HCT116 (cell line): ENCODE measurements around the gene COL4A1. TPM values are rescaled to one million over a fixed set of nuclear protein-coding genes. Genes with fewer than 3 reads are reported as not detected.

Source experiments
- ATAC-seq: fragments of 200-7000 bp; cut with Tn5 transposase; 2 replicates; pipeline ENCODE4 v1.9.1; 2020; ENCODE audit warnings: mild to moderate bottlenecking, moderate library complexity
- BruUV-seq: library from RNA; stranded (reverse); fragments of 400-500 nt; replicated peaks from 2 replicates; lab custom pipeline; 2021; lab: Mats Ljungman, UMichigan
- CTCF ChIA-PET: fragments of 300-600 bp; sonication (Branson Sonifier 250); formaldehyde crosslinking; loops from one replicate; lab custom pipeline; 2021; ENCODE audit warnings: antibody characterized with exemption; lab: Charles Lee
- POLR2A ChIA-PET: fragments of 300-600, 350-600 bp; sonication (Branson Sonifier 250); formaldehyde crosslinking; loops from one replicate; lab custom pipeline; 2021; ENCODE audit warnings: antibody characterized with exemption; lab: Charles Lee
- RAD21 ChIA-PET, 2 experiments: fragments of 300-600 bp; sonication (Branson Sonifier 250); formaldehyde crosslinking; loops; one replicate each; lab custom pipeline; 2023; ENCODE audit warnings: low total read pairs in 2 of 2; ENCODE audit not compliant: uncharacterized antibody in 2 of 2, unreplicated experiment in 2 of 2, low non-redundant PET in 1 of 2; lab: Charles Lee
- DNase-seq: peaks from one replicate; pipeline ENCODE4 v3.0.0-alpha.2; 2010; ENCODE audit warnings: low read depth, low spot score
- H2AFZ ChIP-seq: fragments of 200-600 bp; shearing (Covaris generic), sonication (generic); 2 replicates; pipeline ENCODE4 v1.6.1; 2017; ENCODE audit warnings: low read depth, mixed run types, mixed read lengths, antibody characterized with exemption, low read length; ENCODE audit not compliant: poor library complexity, severe bottlenecking
- H3K27ac ChIP-seq: 2 replicates; pipeline ENCODE4 v1.5.1; 2012; ENCODE audit warnings: low read depth, low read length
- H3K27me3 ChIP-seq: fragments of 200-600 bp; sonication (generic); 2 replicates; pipeline ENCODE4 v1.6.1; 2016; ENCODE audit warnings: mixed run types, low read length, mixed read lengths; ENCODE audit not compliant: insufficient read depth
- H3K36me3 ChIP-seq, 2 experiments: fragments of 200-500 bp in 1 of 2; fragments of 200-600 bp in 1 of 2; sonication (Bioruptor generic) in 1 of 2; sonication (generic) in 1 of 2; 2 replicates each; pipeline versions ENCODE4 v1.5.1 to v1.6.1; 2014 to 2016; ENCODE audit warnings: low read length in 2 of 2, inconsistent platforms in 1 of 2, mixed read lengths in 1 of 2, mixed run types in 1 of 2; ENCODE audit not compliant: insufficient read depth in 2 of 2, control insufficient read depth in 1 of 2
- H3K4me1 ChIP-seq, 2 experiments: fragments of 200-600 bp in 1 of 2; sonication (generic) in 1 of 2; 2 replicates each; pipeline versions ENCODE4 v1.5.1 to v1.6.1; 2012 to 2017; ENCODE audit warnings: low read length in 2 of 2, inconsistent platforms in 1 of 2, mild to moderate bottlenecking in 1 of 2, mixed read lengths in 1 of 2, mixed run types in 1 of 2, moderate library complexity in 1 of 2; ENCODE audit not compliant: insufficient read depth in 2 of 2, control insufficient read depth in 1 of 2
- H3K4me2 ChIP-seq: fragments of 200-600 bp; sonication (generic); 2 replicates; pipeline ENCODE4 v1.6.1; 2017; ENCODE audit warnings: mixed run types, low read length, mixed read lengths
- H3K4me3 ChIP-seq, 2 experiments: fragments of 200-600 bp in 1 of 2; sonication (generic) in 1 of 2; replicated peaks in 1 of 2; 2 replicates each; pipeline ENCODE4 v1.5.1; 2011 to 2016; ENCODE audit warnings: low read length in 2 of 2, control low read depth in 1 of 2, low read depth in 1 of 2, mild to moderate bottlenecking in 1 of 2, mixed read lengths in 1 of 2, mixed run types in 1 of 2
- H3K79me2 ChIP-seq: fragments of 200-600 bp; sonication (generic); 2 replicates; pipeline ENCODE4 v1.6.1; 2017; ENCODE audit warnings: mild to moderate bottlenecking, mixed run types, low read length, moderate library complexity, mixed read lengths; ENCODE audit not compliant: insufficient read depth
- H3K9ac ChIP-seq: fragments of 200-600 bp; sonication (generic); 2 replicates; pipeline ENCODE4 v1.6.1; 2016; ENCODE audit warnings: low read length, mixed read lengths
- H3K9me2 ChIP-seq: fragments of 200-600 bp; sonication (generic), shearing (Covaris generic); 2 replicates; pipeline ENCODE4 v1.6.1; 2017; ENCODE audit warnings: mixed run types, mild to moderate bottlenecking, moderate library complexity; ENCODE audit not compliant: insufficient read depth
- H3K9me3 ChIP-seq, 2 experiments: fragments of 200-500 bp in 1 of 2; fragments of 200-600 bp in 1 of 2; sonication (Bioruptor generic) in 1 of 2; sonication (generic) in 1 of 2; 2 replicates each; pipeline ENCODE4 v1.6.1; 2014 to 2017; ENCODE audit warnings: low read length in 2 of 2, mixed read lengths in 2 of 2, inconsistent platforms in 1 of 2, low read depth in 1 of 2, mild to moderate bottlenecking in 1 of 2, mixed run types in 1 of 2, moderate library complexity in 1 of 2; ENCODE audit not compliant: control insufficient read depth in 1 of 2, insufficient read depth in 1 of 2
- H4K20me1 ChIP-seq: fragments of 200-600 bp; sonication (generic), shearing (Covaris generic); 2 replicates; pipeline ENCODE4 v1.6.1; 2017; ENCODE audit warnings: mixed run types, mild to moderate bottlenecking, moderate library complexity; ENCODE audit not compliant: insufficient read depth
- CEBPB ChIP-seq: IDR thresholded peaks from 2 replicates; pipeline ENCODE4 v1.6.1; 2012; ENCODE audit warnings: low read depth
- ELF1 ChIP-seq: IDR thresholded peaks from 2 replicates; pipeline ENCODE4 v1.6.1; 2012; ENCODE audit warnings: low read depth, borderline replicate concordance
- EZH2 ChIP-seq: fragments of 200-600 bp; sonication (generic); IDR thresholded peaks from 2 replicates; pipeline ENCODE4 v1.6.1; 2017; ENCODE audit warnings: antibody characterized with exemption, mixed run types
- POLR2AphosphoS5 ChIP-seq: IDR thresholded peaks from 2 replicates; pipeline ENCODE4 v1.6.1; 2011; ENCODE audit warnings: mild to moderate bottlenecking, low read depth, low read length, moderate library complexity
- SRF ChIP-seq: IDR thresholded peaks from 2 replicates; pipeline ENCODE4 v1.6.1; 2012; ENCODE audit warnings: low read depth
- TCF7L2 ChIP-seq: IDR thresholded peaks from 2 replicates; pipeline ENCODE4 v1.7.0; 2011; ENCODE audit warnings: borderline replicate concordance, inconsistent platforms; ENCODE audit not compliant: insufficient read depth, insufficient read length; ENCODE audit errors: extremely low read depth
- intact Hi-C: fragments of 100-400 bp; cut with micrococcal nuclease; formaldehyde crosslinking; loops from 2 replicates; pipeline ENCODE4 v1.10.0; 2022
- total RNA-seq: library from RNA; stranded (reverse); gene quantifications from one replicate; pipeline ENCODE4 v1.2.1, GENCODE V29; 2021; ENCODE audit not compliant: unreplicated experiment
- TF ChIP-seq, protein P1 (sequence below): IDR thresholded peaks from 2 replicates; pipeline ENCODE4 v1.6.1; 2012; ENCODE audit warnings: low read depth
- TF ChIP-seq, protein P2 (sequence below), 3 experiments: fragments of 200-600 bp in 1 of 3; sonication (generic) in 1 of 3; IDR thresholded peaks in 2 of 3; conservative IDR thresholded peaks in 1 of 3; 2 replicates each; pipeline ENCODE4 v1.5.1; 2012 to 2017; ENCODE audit warnings: low read depth in 2 of 3, low read length in 2 of 3, antibody characterized with exemption in 1 of 3, borderline replicate concordance in 1 of 3, control low read depth in 1 of 3, mild to moderate bottlenecking in 1 of 3, mixed read lengths in 1 of 3, mixed run types in 1 of 3, moderate library complexity in 1 of 3; ENCODE audit not compliant: insufficient read depth in 1 of 3

COL4A1 gene
- total RNA-seq, 1 experiment from 2014 or later, result 0.57 TPM

DNA sequence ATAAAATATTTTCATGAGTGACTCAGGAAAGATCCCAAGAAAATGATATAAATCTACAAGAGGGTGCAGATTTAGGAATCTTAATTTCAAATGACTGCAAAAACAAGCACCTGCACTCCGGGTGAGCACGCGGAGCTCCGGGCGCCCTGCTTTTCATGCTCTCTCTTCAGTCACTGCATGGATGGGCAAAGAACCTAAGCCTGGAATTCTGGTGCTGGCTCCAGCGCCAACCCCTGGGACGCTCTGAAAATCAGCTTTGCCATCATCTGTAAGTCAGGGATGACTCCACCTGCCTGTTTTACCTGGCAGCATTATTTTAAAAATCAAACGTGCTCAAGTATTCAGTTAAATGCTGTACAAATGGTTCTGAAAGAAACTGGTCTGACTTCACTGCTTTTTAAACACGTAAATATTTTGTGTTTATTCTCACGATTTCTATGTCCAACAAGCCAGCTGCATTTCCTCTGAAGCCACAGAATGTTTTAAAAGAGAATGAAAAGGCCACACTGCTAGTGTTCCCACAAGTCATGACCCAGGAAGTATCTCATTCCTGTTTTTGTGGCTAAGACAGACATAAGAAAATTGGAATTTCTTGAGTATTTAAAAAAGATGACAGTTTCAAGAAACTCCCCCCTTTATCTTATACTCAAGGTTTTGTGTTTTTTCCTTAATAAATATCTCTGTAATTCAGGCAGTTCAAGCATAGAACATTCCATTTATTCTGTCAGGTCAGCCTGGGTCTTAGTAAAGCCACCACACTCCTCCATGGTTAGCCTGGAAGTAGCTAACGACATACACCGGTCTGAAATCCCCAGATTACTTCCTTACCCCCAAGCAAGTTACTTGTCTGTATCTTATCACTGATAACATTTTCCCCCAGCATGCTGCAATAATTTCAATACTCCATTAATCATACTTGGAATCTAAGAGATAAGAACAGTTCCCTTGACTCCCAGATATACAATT lies 81.1 kb downstream of the COL4A1 start:
- no peaks in the 10 kb centered on the region for H3K27me3 ChIP-seq
- ChIA-PET CTCF (no interaction called here), POLR2A (no interaction called here), RAD21 (no interaction called here)
- H3K9me3 ChIP-seq, result no peaks in the 10 kb centered on the region
- no peak overlapping the region for H3K9ac ChIP-seq
- H3K4me2 ChIP-seq, result no peak overlapping the region
- H4K20me1 ChIP-seq, result no peaks in the 10 kb centered on the region
- H3K36me3 ChIP-seq, result no peaks in the 10 kb centered on the region
- no peak overlapping the region for H3K4me3 ChIP-seq
- no peak overlapping the region for H3K27ac ChIP-seq
- DNase-seq, result no peak
- TF ChIP-seq SRF (no peak), POLR2AphosphoS5 (no peak), TCF7L2 (no peak), CEBPB (no peak), EZH2 (no peak), ELF1 (no peak)
- TF ChIP-seq, protein P1, sequence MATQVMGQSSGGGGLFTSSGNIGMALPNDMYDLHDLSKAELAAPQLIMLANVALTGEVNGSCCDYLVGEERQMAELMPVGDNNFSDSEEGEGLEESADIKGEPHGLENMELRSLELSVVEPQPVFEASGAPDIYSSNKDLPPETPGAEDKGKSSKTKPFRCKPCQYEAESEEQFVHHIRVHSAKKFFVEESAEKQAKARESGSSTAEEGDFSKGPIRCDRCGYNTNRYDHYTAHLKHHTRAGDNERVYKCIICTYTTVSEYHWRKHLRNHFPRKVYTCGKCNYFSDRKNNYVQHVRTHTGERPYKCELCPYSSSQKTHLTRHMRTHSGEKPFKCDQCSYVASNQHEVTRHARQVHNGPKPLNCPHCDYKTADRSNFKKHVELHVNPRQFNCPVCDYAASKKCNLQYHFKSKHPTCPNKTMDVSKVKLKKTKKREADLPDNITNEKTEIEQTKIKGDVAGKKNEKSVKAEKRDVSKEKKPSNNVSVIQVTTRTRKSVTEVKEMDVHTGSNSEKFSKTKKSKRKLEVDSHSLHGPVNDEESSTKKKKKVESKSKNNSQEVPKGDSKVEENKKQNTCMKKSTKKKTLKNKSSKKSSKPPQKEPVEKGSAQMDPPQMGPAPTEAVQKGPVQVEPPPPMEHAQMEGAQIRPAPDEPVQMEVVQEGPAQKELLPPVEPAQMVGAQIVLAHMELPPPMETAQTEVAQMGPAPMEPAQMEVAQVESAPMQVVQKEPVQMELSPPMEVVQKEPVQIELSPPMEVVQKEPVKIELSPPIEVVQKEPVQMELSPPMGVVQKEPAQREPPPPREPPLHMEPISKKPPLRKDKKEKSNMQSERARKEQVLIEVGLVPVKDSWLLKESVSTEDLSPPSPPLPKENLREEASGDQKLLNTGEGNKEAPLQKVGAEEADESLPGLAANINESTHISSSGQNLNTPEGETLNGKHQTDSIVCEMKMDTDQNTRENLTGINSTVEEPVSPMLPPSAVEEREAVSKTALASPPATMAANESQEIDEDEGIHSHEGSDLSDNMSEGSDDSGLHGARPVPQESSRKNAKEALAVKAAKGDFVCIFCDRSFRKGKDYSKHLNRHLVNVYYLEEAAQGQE, result no peak
- TF ChIP-seq, protein P2, sequence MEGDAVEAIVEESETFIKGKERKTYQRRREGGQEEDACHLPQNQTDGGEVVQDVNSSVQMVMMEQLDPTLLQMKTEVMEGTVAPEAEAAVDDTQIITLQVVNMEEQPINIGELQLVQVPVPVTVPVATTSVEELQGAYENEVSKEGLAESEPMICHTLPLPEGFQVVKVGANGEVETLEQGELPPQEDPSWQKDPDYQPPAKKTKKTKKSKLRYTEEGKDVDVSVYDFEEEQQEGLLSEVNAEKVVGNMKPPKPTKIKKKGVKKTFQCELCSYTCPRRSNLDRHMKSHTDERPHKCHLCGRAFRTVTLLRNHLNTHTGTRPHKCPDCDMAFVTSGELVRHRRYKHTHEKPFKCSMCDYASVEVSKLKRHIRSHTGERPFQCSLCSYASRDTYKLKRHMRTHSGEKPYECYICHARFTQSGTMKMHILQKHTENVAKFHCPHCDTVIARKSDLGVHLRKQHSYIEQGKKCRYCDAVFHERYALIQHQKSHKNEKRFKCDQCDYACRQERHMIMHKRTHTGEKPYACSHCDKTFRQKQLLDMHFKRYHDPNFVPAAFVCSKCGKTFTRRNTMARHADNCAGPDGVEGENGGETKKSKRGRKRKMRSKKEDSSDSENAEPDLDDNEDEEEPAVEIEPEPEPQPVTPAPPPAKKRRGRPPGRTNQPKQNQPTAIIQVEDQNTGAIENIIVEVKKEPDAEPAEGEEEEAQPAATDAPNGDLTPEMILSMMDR (IDR thresholded peaks at IDR 0.05 in 2 of 3, conservative IDR thresholded peaks at IDR 0.05 in 1 of 3; ENCODE audit: borderline replicate concordance in 1 of 3, insufficient read depth in 1 of 3, low read depth in 2 of 3, low read length in 2 of 3), result no peak
- peaks cover 0 to 4% of the 10 kb centered on the region in 2 experiments; a peak in 1 of 4 replicates for H3K4me1 ChIP-seq
- no TSS peak for BruUV-seq
- no peak for ATAC-seq
- H2AFZ ChIP-seq, result no peak overlapping the region
- intact Hi-C loops, result loop anchor here (10.0 kb wide), 1 partner anchor 339 kb away; the partner anchor contains the start of gene RAB20
- no peaks in the 10 kb centered on the region for H3K79me2 ChIP-seq
- H3K9me2 ChIP-seq, result no peaks in the 10 kb centered on the region
